ENCODE results near the gene SDK2.

Gene SDK2

DNA sequence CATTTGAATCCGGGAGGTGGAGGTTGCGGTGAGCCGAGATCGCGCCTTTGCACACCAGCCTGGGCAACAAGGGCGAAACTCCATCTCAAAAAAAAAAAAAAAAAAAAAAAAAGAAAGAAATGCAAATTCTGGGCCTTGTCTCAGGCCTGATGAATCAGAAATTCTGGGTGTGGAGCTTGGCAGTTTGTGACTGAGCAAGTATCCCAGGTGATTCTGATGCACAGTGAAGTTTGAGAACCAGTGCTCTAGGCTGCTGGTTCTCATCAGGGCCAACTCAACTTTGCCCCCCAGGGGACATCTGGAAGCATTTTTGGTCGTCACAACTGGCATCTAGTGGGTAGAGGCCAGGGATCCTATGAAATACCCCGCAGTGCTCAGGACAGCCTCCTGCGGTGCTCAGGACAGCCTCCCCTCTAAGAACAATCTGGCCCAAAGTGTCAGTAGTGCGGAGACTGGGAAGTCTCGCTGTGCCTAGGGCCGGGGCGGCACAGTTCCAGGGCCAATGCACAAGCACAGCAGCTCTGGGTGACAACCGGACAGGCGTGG is 55.9 kb downstream of the SDK2 start:
- TF ChIP-seq ZNF274 (IDR thresholded peaks at IDR 0.05; ENCODE audit: low read depth, low read length), result no peak
- H3K4me3 ChIP-seq (ENCODE audit: low read length), result no peak overlapping the region

DNA sequence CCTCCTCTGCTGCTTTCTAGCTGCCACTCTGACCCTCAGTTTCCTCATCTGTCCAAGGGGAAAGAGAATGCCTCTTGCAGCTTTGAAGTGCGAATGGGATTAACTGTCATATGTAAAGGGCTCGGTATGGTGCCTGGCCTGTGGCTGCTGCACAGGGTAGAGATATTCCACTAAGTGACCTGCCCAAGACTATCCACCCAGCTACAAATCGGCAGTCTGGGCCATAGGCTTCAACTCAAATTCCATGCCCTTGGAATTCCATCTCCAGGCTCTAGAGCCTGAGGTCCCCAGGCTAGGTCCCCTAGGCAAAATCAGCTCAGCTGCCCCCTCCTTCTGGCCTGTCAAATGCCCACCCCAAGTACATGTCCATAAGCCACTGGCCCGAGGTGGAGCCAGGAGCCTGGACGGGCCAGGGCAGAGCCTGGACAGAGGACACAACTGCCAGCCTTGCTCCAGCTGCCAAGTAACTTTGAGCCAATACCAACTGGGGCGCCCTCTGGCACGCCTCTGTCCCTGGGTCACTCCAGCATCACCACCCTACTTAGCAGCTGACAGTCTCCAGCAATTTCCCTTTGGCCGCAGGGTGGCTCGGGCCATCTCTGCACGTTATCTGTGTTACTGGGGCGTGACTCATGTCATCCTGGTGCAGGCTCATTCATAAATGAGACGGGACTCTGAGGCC is 57.2 kb downstream of the SDK2 start:
- TF ChIP-seq ZNF274 (IDR thresholded peaks at IDR 0.05; ENCODE audit: low read depth, low read length), result no peak
- H3K4me3 ChIP-seq (ENCODE audit: low read length), result no peak overlapping the region

DNA sequence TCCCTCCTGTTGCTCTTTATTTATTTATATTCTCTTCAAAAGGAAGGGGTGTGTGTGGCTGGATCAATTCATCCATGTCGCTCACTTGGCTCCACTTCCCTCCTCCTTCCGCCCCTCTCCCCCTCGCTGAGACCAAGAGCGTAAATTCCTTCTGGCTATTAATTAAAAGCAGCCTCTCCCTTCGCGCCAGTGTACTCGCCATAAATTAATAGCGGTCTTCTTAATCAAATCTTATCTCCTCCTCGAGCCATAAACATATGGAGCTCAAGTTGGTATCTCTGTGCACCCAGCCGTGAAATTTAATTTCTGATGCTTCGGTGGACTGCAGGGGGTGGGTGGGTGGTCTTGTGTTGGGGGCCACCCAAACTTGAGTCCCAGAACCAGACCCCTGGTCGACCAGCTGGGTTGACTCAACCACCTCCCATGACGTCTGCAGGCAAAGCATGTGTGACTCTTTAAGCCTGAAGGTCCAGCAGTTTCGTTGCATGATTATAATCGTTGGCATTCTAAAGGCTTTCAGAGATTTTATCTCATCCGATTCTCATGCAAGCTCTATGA is 57.9 kb downstream of the SDK2 start:
- no peak for TF ChIP-seq ZNF274 (IDR thresholded peaks at IDR 0.05; ENCODE audit: low read depth, low read length)
- no peak overlapping the region for H3K4me3 ChIP-seq (ENCODE audit: low read length)

DNA sequence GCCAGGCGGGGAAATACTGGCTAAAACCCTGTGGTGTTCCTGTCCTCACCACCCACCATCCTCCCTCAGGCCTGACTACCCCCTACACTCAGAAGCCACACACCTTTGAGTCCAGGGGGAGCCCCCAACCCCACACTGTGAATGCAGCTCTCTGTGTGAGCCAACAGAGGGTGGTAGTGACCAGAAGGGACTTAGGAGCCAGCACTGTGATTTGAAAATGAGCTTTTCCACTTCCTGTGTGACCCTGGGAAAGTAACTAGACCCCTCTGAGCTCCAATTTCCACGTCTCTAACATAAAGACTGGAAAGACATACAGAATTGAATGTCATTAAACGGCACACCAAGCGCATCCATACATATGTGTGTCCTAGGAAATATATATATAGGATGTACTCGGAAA is 58.7 kb downstream of the SDK2 start:
- TF ChIP-seq ZNF274 (IDR thresholded peaks at IDR 0.05; ENCODE audit: low read depth, low read length), result no peak
- no peak overlapping the region for H3K4me3 ChIP-seq (ENCODE audit: low read length)

DNA sequence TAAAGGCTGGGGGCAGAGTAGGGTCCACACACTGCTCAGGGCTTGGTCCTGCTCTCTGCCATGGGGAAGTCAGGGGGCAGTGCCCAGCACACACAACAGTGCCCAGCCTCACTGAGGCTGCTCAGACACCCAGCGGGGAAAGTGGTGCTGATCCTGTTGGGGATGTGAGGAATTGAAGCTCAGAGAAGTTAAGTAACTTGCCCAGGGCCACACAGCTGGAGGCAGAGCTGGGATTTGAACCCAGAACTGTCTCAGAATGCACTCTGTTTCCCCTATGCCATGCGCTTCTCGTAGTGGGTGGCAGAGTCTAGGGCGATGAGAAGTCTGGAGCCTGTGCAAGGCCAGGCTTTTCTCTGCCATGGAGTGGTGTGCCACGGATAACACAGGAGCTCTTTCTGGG is 59.3 kb downstream of the SDK2 start:
- TF ChIP-seq ZNF274 (IDR thresholded peaks at IDR 0.05; ENCODE audit: low read depth, low read length), result no peak
- no peak overlapping the region for H3K4me3 ChIP-seq (ENCODE audit: low read length)

DNA sequence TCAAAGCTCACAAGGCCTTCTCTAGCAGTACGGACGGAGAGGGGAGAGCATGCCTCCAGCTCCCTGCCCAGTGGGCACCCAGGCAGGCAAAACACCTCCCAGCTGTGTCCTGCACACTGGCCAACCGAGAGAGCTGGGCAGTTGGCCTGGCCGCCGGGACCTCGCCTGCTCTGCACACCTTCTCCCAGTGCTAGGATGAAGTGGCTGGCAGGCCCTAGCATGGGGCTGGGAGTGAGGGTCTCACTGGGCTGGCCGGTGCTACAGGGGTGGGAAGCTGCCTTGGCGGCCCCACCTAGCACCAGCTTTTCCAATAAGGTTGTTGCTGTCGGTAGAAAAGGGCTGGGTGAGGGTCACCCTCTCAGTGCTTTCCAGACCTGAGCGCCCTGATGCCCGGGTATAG is 60.2 kb downstream of the SDK2 start:
- TF ChIP-seq ZNF274 (IDR thresholded peaks at IDR 0.05; ENCODE audit: low read depth, low read length), result no peak
- no peak overlapping the region for H3K4me3 ChIP-seq (ENCODE audit: low read length)

DNA sequence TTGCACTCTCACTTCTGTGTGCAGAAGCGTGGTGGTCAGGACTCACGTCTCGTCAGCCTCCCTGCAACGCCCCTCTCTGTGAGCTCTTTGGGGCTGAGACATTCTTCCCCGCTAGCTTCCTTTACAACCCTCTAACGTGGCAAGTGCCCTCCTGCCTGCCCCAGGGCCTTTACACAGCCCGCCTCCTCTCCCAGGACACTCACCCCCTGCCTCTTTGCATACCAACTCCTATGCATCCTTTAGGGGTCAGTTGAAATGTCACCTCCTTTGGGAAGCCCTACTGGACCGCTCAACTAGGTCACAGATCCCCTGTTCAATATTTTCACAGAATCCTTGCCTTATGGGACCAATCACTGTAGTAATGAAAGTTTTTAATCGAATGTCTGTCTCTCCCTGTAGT is 61.4 kb downstream of the SDK2 start:
- no peak for TF ChIP-seq ZNF274 (IDR thresholded peaks at IDR 0.05; ENCODE audit: low read depth, low read length)
- H3K4me3 ChIP-seq (ENCODE audit: low read length), result no peak overlapping the region

DNA sequence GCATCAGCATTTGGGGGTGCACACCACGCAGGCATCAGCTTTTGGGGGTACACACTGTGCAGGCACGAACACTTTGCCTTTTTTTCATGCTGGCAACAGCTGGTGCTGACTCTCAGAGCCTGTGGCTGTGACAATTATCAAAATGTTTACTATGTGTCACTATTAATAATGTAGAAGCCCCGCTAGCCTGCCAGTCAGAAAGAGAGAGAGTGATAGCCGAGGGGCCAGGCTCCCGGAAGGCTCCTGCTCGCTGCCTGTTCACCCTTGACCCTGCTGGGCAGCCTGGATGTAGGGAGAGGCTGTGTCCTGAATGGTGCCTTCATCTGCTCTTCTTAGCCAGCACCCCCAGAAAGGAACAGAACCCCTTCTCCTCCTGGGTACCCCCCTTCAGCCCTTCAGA is 61.9 kb downstream of the SDK2 start:
- no peak for TF ChIP-seq ZNF274 (IDR thresholded peaks at IDR 0.05; ENCODE audit: low read depth, low read length)
- H3K4me3 ChIP-seq (ENCODE audit: low read length), result no peak overlapping the region

DNA sequence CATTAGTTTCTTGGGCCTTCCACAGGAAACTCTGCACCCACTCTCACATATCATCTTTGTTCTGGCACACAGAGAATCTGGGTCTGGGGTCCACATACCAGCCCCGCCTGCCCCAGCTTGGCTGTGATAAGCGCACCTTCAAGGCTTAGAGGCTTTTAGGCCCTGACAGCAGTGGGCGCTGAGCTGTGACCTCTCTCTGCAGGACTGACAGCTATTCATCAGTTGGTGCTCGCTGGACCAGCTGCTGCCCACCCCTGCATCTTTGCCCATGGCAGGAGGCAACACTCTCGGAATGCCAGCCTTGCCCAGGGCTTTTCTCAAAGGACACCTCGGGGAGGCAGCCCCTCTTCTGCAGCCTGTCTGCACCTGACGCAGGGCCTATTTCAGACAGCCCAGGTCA is 62.9 kb downstream of the SDK2 start:
- no peak for TF ChIP-seq ZNF274 (IDR thresholded peaks at IDR 0.05; ENCODE audit: low read depth, low read length)
- no peak overlapping the region for H3K4me3 ChIP-seq (ENCODE audit: low read length)

DNA sequence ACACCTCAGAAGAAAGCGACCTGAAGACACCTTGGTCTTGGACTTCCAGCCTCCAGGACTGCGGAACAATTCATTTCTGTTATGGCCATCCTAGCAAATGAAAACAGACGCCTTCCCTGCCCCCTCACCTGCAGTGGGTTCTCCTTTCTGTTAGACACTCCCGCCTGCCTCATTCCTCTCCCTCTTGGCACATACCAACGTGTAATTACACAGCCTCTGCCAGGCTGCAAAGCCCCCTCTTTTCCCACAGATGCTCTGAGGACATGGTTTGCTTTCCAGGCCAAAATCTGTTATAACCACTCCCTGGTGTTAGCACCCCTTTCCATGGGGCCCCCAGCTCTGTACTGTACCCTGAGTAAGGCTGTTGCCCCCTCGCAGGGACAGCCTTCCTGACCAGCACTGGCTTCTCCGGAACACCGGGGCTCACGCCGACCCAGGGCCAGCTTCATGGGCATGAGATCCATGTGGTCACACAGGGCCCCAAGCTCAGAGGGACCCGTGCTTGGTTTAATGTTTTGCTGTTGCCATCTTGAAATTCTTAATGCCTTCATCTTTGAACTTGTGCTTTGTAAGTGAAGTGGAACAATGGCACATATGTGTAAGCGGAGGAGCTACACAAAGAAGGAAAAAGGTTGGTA is 64.1 kb downstream of the SDK2 start:
- no peak overlapping the region for H3K4me3 ChIP-seq (ENCODE audit: low read length)
- TF ChIP-seq ZNF274 (IDR thresholded peaks at IDR 0.05; ENCODE audit: low read depth, low read length), result no peak

DNA sequence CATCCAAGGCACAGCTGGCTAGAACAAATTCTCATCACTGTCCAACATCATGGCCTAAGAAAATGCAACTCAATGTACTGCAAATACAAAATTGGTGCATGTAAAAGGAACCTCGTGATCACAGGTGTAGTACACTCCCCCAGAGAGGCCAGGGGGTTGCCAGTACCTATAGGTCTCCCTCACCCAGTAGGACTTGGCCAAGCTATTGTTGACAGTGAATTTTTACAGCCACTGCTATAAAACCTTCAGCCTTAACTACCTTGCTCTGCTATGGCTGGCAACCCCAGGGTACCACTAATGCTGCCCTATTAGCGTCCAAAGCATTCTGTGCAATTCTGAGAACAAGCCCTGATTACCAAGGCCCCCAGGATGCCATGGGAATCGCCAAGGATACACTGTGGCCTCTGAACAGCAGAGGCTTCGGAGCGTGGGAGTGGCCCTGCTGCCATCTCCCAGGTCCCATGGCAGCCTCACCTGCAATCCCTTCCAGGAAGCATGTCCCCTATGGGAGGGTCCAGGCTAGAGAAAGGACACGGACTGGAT is 67.6 kb downstream of the SDK2 start:
- TF ChIP-seq ZNF274 (IDR thresholded peaks at IDR 0.05; ENCODE audit: low read depth, low read length), result no peak
- H3K4me3 ChIP-seq (ENCODE audit: low read length), result no peak overlapping the region

DNA sequence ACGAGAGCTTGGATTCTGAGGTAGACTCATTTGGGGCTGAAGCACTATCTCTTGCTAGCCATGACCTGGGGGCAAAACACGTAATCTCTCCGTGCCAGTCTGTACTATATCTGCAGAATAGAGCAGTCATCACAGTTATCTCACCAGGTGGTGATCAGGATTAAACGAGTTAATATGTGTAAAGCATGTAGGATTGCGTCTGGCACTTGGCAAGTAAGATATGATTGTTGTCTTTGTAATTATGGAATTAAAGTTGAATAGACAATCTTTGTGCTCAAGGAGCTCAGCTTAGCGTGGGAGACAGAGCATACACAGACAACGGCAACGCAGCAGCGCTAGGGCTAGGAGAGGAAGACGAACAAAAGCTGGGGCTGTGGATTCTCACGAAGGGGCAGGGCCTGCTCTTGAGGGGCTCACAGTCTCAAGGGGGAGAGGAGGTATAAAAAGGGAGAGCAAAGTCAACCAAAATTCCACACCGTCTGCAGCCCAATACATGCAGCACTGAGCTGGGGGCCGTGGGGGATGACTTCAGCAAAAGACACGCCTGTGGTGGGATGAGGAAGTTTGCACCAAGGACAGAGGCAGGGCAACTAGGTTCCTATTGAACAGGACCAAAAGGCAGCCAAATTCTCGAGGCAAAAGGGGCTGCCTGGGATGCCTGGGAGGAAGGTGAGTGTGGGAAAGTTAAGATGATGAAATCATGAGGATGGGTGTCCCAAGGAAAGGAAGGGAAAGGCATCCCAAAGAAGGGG is 68.6 kb downstream of the SDK2 start:
- TF ChIP-seq ZNF274 (IDR thresholded peaks at IDR 0.05; ENCODE audit: low read depth, low read length), result no peak
- H3K4me3 ChIP-seq (ENCODE audit: low read length), result no peak overlapping the region

DNA sequence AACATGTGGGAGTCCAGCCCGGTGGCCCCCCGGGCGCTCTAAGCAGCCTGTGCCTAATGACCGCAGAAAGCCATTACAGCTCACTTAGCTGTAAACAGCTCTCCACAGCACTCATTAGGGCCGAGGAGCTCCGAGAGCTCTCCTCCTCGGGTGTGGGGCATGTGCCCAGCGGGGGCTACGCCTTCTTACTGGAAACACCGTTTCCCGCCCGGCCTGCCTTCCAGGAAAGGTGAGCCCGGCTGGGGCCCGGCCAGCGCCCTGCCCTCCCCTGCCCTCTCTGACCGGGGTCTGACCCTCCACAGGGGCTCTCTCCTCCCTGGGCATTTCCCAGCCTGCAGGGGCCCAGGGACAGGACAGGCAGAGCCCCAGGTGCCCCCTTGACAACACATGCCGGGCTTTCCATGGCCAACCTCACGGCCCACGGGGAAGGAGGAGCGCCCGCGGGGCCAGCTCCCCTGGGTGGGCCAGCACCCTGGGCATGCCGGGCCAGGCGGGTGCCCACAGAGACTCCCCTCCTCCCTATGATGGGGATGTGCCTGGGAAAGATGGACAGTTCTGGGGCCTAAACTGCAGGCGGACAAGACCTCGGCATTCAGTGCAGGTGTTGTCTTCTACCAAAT is 72.6 kb downstream of the SDK2 start:
- no peak overlapping the region for H3K4me3 ChIP-seq (ENCODE audit: low read length)
- no peak for TF ChIP-seq ZNF274 (IDR thresholded peaks at IDR 0.05; ENCODE audit: low read depth, low read length)

DNA sequence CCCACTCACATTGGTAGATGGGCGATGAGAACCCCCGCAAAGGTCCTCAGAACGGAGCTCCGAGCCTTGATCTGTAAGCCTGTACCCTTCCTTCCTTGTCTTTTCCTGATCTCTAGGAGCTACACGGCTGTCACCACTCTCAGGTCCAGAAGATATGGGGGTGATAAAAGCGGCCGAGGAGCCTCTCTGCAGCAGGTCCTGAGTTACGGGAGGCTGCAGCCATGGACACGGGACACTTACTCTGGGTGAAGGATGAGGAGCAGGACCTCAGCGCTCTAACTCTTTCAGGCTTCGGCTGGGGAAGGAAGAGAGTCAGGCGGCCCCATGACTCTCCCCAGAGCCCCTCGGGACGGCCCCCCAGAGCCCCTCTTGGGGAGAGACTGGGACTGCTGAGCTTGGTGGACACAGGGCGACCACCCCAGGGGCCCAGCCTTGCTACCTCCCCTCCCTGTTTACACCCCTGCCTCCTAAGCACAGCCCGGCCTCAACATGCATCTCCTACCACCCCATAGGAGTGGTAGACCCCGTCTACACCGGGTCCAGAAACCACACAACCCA is 74.4 kb downstream of the SDK2 start:
- no peak for TF ChIP-seq ZNF274 (IDR thresholded peaks at IDR 0.05; ENCODE audit: low read depth, low read length)

More for the DNA sequence above, 74.4 kb downstream of the SDK2 start:
- no peak overlapping the region for H3K4me3 ChIP-seq (ENCODE audit: low read length)

Data from GM08714 (cell line).